Breast epithelium (tissue), 3 donors: ENCODE measurements around the gene SDC4.

ENCODE experiments used
- POLR2A ChIP-seq: fragments of 450-650 bp; IDR thresholded peaks from one replicate; pipeline ENCODE4 v1.6.1; 2016; ENCODE audit warnings: antibody characterized with exemption, mild to moderate bottlenecking, moderate library complexity
- POLR2AphosphoS5 ChIP-seq, 3 donors: sonication (generic); formaldehyde crosslinking; IDR thresholded peaks; one replicate each; pipeline ENCODE4 v1.6.1; 2017; ENCODE audit warnings: antibody characterized with exemption in 3 of 3

DNA sequence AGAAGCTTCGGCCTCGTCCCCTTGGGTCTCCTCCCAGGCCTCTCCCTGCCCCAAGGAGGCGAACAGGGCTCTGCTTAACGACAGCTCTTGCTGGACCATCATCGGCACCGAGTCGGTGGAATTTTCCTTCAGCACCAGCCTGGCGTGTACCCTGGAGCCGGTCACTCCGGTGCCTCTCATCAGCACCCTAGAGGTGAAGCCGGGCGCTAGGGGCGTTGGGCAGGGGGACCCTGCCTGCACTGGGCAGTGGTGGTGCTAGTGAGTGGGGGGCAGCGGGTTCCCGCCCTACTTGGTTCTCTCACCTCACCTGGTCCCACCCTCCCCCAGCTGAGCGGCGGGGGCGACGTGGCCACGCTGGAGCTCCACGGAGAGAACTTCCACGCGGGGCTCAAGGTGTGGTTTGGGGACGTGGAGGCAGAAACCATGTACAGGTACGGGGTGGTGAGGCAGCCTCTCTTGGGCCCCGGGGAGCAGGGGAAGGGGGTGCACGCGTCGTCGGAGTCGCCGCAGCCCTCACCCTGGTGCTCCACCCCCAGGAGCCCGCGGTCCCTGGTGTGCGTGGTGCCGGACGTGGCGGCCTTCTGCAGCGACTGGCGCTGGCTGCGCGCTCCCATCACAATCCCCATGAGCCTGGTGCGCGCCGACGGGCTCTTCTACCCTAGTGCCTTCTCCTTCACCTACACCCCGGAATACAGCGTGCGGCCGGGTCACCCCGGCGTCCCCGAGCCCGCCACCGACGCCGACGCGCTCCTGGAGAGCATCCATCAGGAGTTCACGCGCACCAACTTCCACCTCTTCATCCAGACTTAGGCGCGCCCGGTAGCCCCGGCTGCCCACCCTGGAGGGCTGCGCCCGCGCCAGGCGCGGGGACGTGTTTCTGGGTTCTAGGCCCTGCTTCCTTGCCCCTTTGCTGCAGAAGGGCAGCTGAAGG is 31.8 kb downstream of the SDC4 start:
- TF ChIP-seq POLR2AphosphoS5 (IDR thresholded peaks at IDR 0.05): no peak
- TF ChIP-seq POLR2A: no peak
